Caki2 (cell line): ENCODE results near the gene NCOA7. TPM values are rescaled to one million over a fixed set of nuclear protein-coding genes. Genes with fewer than 3 reads are reported as not detected.
"Not testable (repeated sequence)": the region's sequence is repeated elsewhere in the genome, so short reads cannot be mapped to it uniquely, and the experiment has no call there.

Source experiments
- DNase-seq: peaks from one replicate; pipeline ENCODE4 v3.0.0-alpha.2; 2015; ENCODE audit warnings: low read depth
- in situ Hi-C: cut with HindIII; loops from 2 replicates; pipeline ENCODE4 v1.10.0; 2016; ENCODE audit warnings: low sequenced_read_pairs, low pct_unique_long_range_greater_than_20kb, mixed read lengths
- total RNA-seq: library from RNA; depleted of rRNA; stranded (reverse); fragments of >200 nt; shearing (Covaris generic); gene quantifications from 2 replicates; pipeline ENCODE4 v1.2.3, GENCODE V29; 2014; ENCODE audit warnings: low replicate concordance

Gene NCOA7
- total RNA-seq, 1 experiment from 2014 or later: 25.9 TPM

DNA sequence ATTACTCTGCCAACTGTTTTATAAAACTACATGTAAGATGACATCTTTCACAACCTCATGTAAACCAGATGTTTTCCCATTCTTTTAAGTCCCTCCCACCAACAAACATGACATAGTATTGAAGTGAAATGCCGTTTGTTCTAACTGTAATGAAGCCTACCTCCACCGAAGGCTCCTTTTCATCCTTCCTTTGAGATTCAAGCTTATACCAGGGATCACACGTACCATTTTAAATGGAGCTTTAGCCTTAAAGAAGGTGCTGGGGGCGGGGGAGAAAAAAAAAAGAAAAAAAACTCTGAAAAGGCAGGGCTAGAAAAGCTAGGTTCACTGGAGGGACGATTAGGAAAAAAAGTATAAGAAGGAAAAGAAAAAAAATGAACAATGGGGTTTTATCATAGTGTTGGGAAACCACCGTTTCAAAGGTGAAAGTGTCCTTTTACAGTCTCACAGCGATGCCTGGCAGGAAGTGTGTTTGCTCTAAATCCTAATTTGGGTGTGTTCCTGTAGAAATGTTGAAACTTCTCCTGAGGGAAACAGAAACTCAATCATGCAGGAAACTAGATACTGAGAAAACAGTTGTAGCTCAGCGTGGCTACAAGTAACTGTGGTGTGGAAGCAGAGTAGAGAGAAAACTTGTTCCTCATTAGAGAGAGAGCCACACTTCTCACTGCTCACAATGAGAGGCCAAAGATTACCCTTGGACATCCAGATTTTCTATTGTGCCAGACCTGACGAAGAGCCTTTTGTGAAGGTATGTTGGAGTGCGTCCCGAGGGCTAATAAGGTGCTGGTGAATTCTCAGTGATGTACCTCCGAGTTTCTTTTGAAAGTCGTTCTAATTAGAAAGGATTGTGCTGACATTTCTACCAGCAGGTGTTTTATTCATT is 128.2 kb downstream of the NCOA7 start:
- DNase-seq: peak; percentile 92
- in situ Hi-C loops: no loop called here

DNA sequence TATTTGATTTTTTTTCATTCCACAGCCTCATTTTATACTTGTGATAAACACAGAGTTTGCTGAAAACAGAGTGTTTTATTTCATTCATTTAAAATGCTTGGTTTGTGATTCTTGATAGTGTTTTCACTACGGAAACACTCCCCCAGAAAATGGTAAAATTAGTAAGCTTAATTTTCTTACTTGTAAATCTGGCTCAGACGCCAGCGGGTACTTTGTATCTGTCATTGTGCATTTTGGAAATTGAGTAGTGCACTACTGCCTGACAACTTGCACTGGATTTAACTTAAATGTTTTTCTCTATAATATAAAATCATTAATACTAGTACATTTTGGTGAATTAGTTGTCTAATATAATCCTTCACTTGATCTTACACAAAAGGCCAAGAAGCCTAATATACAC is 128.9 kb downstream of the NCOA7 start:
- DNase-seq: no peak
- in situ Hi-C loops: no loop called here

DNA sequence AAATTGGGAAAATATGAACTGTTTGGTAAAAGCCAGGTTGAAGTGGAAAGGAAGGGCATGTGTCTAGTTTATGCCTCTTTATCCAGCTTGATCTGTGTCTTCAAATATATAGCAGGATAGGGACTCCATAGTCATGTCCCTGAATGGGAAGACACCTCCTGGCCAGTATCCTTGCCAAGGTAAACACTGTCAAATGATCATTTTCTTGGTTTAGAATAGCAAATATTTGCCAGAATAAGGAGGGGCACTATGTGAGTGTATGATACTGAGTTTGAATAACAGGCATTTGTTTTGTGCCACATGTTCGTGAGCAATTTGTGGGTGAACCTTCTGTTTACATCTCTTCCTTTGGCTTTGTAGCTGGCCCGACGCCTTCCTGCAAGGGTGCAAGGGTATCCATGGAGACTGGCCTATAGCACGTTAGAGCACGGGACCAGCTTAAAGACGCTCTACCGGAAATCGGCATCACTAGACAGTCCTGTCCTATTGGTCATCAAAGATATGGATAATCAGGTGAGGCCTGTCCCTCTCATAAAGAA is 131.6 kb downstream of the NCOA7 start:
- in situ Hi-C loops: no loop called here
- DNase-seq: no peak

DNA sequence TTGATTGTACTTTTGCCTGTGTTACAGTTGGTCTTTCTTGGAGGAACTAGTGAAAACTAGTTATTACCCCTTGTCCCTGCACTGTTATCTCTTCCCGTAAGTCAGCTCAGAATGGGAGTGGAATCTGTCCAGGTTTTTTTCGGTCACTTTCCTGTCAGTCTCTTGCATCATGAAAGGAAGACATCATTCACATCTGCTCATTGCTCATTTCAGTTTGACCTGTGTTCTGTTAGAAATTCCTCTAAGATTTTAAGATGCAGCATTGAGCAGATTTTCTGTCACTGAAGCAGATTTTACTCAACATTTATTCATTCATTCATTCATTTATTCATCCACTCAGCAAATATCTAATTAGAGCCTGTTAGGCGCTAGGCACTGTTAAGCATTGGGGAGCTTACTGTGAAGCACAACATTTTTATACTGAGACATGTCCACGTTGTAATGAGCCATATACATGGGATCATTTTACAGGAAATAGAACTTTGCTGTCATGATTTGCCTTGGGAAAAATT is 132.7 kb downstream of the NCOA7 start:
- in situ Hi-C loops: no loop called here
- DNase-seq: no peak

DNA sequence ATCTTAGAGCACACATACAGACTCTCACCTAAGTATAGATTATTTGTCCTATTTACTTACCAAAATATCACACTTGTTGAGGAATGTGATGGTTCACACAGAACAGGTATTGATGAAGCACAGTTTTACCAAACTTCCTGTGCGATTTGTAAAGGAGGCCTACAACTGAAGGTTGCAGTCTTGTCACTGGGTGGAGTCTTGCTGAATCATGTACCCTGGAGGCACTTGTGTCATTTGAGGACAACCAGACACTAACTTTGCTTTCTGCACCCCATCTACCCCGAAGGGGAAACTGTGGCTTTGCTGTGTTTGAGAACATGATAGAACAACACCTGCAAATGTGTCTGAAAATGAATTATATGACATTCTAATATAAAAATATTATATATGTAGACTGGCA is 133.4 kb downstream of the NCOA7 start:
- no peak for DNase-seq
- in situ Hi-C loops: no loop called here

DNA sequence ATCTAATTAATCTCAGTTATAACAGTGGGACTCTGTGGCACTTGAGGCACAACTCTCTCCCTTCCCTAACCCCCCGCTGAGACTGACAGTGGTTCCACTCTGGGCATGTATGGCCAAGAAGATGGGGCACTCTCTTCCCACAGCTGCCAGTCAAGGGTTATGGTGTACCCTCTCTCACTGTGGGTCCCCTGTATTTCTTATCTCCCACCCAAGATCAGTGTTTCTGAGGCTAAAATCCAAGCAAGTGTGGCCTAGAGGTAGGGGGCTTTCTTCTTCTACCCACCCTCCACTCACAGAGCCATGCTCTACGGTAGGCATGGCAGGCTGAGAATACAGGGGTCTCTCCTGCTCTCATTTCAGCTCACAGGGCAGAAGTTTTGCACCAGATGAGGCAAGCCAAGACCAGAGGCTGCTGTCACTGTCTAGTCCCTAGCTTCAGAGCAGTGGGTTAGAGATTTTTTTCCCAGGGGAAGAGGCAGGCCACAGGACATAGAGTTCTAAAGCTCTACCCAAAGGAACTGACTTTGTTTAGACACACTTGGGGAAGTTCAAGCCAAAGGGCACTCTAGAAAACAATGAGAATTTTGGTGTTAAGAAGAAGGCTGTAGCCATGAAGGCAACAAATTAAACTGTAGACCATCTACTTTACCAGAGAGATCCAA is 134.1 kb downstream of the NCOA7 start:
- no peak for DNase-seq
- in situ Hi-C loops: no loop called here

DNA sequence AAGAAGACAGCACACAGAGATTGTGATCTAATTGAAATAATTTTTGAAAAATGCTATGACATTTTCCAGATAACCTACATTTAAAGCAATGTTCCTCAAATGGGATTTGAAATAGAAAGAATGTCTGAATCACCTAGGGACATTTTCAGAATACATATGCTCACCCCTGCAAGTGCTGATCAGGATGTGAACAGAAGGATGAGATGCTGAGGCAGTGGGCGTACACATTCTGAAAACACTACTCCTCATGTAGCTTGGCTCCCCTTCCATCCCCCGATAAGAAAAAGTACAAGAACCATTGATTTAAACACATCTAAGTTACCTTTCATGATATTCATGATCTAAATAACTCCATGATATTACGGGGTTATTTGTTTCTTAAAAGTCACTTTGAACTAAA is 136.0 kb downstream of the NCOA7 start:
- in situ Hi-C loops: no loop called here
- DNase-seq: no peak

DNA sequence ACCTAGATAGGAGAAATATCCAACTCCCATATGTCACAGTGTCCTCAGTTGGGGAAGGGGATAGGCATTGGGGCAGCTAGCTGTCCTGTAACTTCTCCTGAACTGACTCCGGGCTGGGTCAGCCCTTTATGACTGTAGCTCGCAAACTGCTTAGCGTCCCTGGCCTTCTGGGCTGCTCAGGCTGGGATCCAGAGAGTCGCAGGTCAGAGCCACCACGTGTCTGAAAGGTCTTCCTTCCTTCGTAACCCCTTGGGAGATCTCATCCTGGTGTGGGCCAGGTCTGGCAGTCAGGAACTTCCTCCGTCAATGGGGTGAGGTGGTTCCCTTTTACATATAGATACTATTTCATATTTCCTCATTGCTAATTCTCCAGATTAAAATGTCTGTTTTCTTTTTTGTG is 137.0 kb downstream of the NCOA7 start:
- DNase-seq: no peak
- in situ Hi-C loops: no loop called here

DNA sequence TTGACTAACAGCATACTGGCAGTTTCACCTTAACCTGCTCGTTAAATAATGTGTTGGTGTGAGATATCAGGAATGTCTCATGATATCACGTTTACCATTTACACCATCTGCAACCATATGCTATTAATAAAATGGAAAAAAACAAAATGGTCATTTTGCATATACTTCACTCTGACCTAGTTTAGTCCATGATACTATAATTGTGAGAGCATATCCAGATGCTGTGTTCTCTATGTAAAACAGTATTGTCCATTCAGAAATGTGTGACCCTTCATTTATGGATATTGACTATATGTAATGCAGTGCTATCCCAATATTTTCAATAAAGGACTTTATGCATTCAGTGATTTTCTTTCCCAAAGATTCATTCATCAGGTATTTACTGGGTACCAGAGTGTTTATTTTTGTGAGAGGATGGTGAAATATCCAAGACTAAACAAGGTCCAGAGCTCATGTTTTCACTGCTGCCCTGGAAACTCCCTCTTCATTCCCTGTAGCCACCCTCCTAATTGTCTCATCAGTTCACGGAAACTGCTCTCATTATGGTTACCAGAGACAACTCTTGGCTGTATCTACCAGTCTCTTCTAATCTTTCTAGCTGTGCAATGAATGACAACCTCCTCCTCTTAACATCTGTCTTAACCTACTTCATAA is 140.1 kb downstream of the NCOA7 start:
- in situ Hi-C loops: no loop called here
- DNase-seq: no peak

DNA sequence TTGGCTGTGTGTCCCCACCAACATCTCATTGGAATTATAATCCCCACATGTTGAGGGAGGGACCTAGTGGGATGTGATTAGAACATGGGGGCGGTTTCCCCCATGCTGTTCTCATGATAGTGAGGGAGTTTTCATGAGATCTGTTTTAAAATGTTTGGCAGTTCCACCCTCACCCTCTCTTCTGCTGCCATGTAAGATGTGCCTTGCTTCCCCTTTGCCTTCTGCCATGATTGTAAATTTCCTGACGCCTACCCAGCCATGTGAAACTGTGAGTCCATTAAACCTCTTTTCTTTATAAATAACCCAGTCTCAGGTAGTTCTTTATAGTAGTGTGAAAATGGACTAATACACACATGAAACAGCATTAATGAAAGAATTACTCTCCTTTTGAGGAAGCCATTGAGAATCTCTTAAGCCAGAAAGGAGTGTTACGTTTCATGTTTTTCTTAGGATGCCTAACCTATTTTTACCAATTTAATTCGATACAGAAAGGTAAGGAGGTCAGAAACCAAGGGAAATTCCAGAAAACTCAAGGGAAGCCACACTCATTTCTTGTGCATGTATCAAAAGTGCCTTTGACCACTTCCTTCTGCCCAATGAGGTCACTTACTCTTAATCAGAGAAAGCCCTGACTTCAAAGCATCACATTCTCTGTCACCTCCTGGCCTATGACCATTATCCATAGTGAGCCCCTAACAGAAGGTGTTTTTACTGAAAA is 141.1 kb downstream of the NCOA7 start:
- DNase-seq: no peak
- in situ Hi-C loops: no loop called here

DNA sequence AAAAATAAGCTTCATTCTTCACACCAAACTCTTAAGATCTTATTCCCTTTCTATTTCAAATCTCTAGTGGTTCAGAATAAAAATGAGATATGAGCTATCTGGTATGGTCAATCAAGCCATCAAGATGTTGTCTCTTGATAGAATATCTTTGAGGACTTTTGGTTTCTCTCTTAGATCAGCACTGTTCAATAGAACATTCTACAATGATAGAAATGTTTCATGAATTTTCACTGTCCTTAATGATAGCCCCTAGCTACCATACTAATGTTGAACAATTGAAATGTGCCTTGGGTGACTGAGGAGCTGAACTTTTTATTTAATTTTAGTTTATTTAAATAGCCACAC is 141.7 kb downstream of the NCOA7 start:
- in situ Hi-C loops: no loop called here
- no peak for DNase-seq

DNA sequence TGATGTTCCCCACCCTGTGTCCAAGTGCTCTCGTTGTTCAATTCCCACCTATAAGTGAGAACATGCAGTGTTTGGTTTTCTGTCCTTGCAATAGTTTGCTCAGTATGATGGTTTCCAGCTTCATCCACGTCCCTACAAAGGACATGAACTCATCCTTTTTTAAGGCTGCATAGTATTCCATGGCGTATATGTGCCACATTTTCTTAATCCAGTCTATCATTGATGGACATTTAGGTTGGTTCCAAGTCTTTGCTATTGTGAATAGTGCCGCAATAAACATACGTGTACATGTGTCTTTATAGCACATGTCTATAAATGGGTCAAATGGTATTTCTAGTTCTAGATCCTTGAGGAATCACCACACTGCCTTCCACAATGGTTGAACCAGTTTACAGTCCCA is 144.8 kb downstream of the NCOA7 start:
- DNase-seq, in situ Hi-C loops: not testable (repeated sequence)

DNA sequence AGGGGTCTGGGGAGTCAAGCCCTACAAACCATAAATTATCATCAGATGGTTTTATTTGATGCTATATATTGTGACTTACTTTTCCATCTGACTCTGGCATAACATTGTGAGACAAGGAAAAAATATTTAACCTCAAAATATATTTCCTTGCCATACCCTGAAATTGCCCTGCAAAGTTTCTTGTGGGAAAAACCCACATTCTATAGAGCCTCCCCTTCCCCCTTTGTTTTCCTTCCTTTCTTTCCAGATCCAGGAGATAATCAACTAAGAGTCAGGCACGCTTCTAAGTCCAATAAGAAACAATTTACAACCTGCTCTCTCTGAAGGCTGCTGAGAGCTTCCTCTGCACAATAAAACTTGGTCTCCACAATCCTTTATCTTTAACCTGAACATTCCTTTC is 148.3 kb downstream of the NCOA7 start:
- in situ Hi-C loops: no loop called here
- DNase-seq: no peak

DNA sequence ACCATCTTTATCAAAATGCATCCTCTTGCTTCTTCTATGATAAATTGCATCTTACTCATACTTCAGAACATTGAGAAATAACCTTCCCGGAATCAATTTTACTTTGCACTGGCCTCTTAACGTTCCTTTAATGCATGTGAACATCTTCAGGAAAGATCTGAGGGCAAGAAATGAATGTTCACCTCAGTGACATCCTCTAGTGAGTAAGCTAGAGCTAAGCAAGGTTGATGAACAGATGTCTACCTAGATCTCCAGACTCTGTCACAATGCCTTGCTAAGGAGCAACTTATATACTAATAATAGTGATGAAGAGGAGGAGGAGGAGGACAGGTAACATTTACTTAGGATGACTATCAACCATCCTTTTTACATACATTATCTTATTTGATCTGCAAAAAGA is 149.0 kb downstream of the NCOA7 start:
- in situ Hi-C loops: no loop called here
- no peak for DNase-seq

DNA sequence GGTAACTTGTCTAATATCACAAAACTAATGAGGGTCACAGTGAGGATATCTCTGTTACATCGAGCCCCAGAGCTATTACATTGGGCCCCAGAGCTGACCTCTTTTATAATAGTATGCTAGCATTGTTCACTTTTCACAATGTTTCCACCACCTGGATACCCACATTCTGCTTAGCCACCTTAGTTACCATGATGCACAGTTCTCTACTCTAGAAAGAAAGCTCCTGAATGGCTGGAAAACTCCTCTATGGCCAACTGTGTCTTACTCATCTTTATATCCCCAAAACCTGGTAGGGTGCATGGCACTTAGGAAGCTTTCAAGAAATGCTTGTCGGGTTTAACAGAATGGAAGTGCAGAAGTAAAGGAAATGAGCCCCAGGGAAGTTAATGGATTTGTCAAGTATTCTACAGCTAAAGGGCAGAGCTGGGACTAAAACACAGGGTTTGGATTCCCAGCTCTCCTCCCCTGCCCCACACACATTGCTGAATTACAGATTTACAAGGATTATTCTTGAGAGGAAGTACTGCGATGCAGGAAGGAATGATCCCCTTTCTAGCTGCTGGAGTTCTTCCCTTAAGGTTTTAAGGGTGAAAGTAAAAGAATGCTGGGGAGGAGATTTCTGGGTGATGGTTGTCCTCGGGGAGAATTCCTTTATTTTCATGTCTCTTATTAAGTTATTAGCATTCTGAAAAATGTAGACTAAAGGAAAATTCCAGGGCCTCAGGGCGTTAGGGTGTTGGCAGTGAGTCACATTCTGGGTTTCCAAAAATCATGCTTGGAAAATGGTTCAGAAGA is 149.7 kb downstream of the NCOA7 start:
- in situ Hi-C loops: no loop called here
- DNase-seq: no peak

DNA sequence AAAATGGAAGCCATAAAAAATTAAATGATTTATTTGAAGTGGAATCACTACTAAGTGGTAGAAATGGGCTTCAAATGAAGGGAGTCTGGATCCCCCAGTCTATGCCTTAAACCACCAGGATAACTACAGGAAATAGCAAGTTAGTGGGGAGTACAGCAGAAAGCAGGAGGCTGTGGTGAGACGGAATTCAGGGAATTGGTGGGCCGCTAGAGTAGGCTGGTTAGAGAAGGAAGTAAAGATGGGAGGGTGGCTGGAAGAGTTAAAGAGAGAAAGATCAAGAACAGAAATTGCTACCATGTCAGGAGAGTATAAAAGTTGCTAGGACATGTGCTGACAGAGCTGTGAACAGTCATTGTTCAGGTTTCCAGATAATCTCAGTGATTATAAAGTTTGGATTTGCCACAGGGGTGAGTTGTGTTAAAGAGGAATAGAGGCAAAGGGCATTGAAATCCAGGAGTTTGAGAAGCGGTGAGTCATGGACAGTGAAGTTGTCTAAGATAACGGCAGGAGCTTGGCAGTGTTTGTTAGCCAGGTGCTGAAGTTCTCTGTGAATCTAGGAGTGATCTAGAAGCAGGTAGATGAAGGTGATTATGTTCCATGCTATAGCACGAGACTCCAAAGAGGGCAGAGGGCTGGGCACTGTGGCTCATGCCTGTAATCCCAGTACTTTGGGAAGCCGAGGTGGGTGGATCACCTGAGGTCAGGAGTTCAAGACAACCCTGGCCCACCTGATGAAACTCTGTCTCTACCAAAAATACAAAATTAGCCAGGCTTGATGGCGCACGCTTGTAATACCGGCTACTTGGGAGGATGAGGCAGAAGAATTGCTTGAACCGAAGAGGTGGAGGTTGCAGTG is 152.1 kb downstream of the NCOA7 start:
- no peak for DNase-seq
- in situ Hi-C loops: no loop called here
